ENCODE measurements around the gene KRT80.

Gene KRT80

GRCh38 chr12:52214421-52214802 lies 22.6 kb upstream of the KRT80 start:
- no peak for TF ChIP-seq GABPA (IDR thresholded peaks at IDR 0.05; ENCODE audit: low read depth)
- TF ChIP-seq REST (IDR thresholded peaks at IDR 0.05; ENCODE audit: insufficient replicate concordance, low read depth) = no peak
- no peak for TF ChIP-seq POLR2AphosphoS5 (IDR thresholded peaks at IDR 0.05; ENCODE audit: low read depth)
- TF ChIP-seq SPI1 (IDR thresholded peaks at IDR 0.05; ENCODE audit: borderline replicate concordance, low read depth) = no peak
- TF ChIP-seq CTCF (IDR thresholded peaks at IDR 0.05; ENCODE audit: insufficient read depth, low read length) = no peak

GRCh38 chr12:52213564-52214420 lies 22.0 kb upstream of the KRT80 start:
- Histone ChIP-seq H3K27me3 (ENCODE audit: insufficient read depth, poor library complexity, severe bottlenecking) (no peaks in the 10 kb centered on the region), H3K27ac (replicated peaks) (no peak overlapping the region), H3K4me3 (replicated peaks; ENCODE audit: insufficient read depth, low read length) (no peak overlapping the region)
- DNase-seq (ENCODE audit: low read depth in 1 of 2, low spot score in 1 of 2) = peak; percentile 82
- TF ChIP-seq SPI1 (IDR thresholded peaks at IDR 0.05; ENCODE audit: borderline replicate concordance, low read depth) (peak; percentile 39; the same call in 1 of the 2 replicates), CTCF (IDR thresholded peaks at IDR 0.05; ENCODE audit: insufficient read depth, low read length) (peak; percentile 98), POLR2AphosphoS5 (IDR thresholded peaks at IDR 0.05; ENCODE audit: low read depth) (no peak)

More at GRCh38 chr12:52214421-52214802, 22.6 kb upstream of the KRT80 start:
- no peak overlapping the region for H3K4me3 ChIP-seq (replicated peaks; ENCODE audit: insufficient read depth, low read length)
- no peaks in the 10 kb centered on the region for H3K27me3 ChIP-seq (ENCODE audit: insufficient read depth, poor library complexity, severe bottlenecking)
- H3K27ac ChIP-seq (replicated peaks) = no peak overlapping the region
- DNase-seq (ENCODE audit: low read depth in 1 of 2, low spot score in 1 of 2) = no peak

- no peak for DNase-seq (ENCODE audit: low read depth in 1 of 2, low spot score in 1 of 2)
- TF ChIP-seq CTCF (IDR thresholded peaks at IDR 0.05; ENCODE audit: insufficient read depth, low read length) (no peak), REST (IDR thresholded peaks at IDR 0.05; ENCODE audit: insufficient replicate concordance, low read depth) (no peak), GABPA (IDR thresholded peaks at IDR 0.05; ENCODE audit: low read depth) (no peak), POLR2AphosphoS5 (IDR thresholded peaks at IDR 0.05; ENCODE audit: low read depth) (no peak), SPI1 (IDR thresholded peaks at IDR 0.05; ENCODE audit: borderline replicate concordance, low read depth) (no peak)
- Histone ChIP-seq H3K27ac (replicated peaks) (no peak overlapping the region), H3K27me3 (ENCODE audit: insufficient read depth, poor library complexity, severe bottlenecking) (no peaks in the 10 kb centered on the region), H3K4me3 (replicated peaks; ENCODE audit: insufficient read depth, low read length) (no peak overlapping the region)
These were observed 21.1 kb upstream of the KRT80 start for GRCh38 chr12:52212701-52213563.

All from HL-60 (cell line).